Astrocyte (in vitro differentiated cells and primary cell): Measurements from ENCODE around the gene MAG.

ENCODE experiments used
- CTCF ChIP-seq: IDR thresholded peaks from 2 replicates; pipeline ENCODE4 v1.5.1; 2011; ENCODE audit warnings: low read depth, mild to moderate bottlenecking, inconsistent platforms, low read length, moderate library complexity; ENCODE audit not compliant: insufficient read depth
- EZH2 ChIP-seq: IDR thresholded peaks from 2 replicates; pipeline ENCODE4 v1.6.1; 2012; ENCODE audit warnings: mild to moderate bottlenecking, low read length, inconsistent platforms; ENCODE audit not compliant: insufficient read depth

- TF ChIP-seq CTCF: no peak
- TF ChIP-seq EZH2: no peak
These were observed 29.7 kb upstream of the MAG start for GRCh38 chr19:35262101-35262761.
